Uterus (tissue), 2 donors: ENCODE measurements around the gene PEAK1.

Experiments
- POLR2A ChIP-seq, 2 donors: fragments of 450-650 bp; IDR thresholded peaks; one replicate each; pipeline ENCODE4 v1.6.1; 2016; ENCODE audit warnings: antibody characterized with exemption in 2 of 2, mild to moderate bottlenecking in 1 of 2, moderate library complexity in 1 of 2
- TF ChIP-seq, protein P1 (sequence below), 4 experiments: fragments of 200-600 bp in 2 of 4; fragments of 450-650 bp in 2 of 4; sonication (generic) in 2 of 4; IDR thresholded peaks; one replicate each; pipeline ENCODE4 v1.5.1; 2016 to 2019; ENCODE audit warnings: antibody characterized with exemption in 4 of 4, mild to moderate bottlenecking in 2 of 4, moderate library complexity in 1 of 4

DNA sequence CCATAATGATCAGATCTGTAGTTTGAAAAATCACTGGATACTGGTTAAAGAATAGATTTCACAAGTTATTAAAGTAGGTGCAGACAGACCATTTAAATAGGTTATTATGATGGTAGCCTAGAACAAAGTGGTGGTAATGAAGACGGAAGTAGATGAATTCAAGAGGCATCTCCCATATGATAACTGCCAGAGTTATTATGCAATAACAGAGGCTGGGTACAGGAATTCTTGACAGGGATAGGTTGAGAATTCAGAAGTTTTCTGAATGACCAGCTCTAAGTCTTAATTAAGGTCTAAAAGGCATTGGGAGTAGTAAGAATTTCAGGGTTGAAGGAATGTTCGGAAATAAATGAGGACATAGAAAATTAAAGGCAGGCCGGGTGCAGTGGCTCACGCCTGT is 108.9 kb downstream of the PEAK1 start:
- TF ChIP-seq, protein P1, sequence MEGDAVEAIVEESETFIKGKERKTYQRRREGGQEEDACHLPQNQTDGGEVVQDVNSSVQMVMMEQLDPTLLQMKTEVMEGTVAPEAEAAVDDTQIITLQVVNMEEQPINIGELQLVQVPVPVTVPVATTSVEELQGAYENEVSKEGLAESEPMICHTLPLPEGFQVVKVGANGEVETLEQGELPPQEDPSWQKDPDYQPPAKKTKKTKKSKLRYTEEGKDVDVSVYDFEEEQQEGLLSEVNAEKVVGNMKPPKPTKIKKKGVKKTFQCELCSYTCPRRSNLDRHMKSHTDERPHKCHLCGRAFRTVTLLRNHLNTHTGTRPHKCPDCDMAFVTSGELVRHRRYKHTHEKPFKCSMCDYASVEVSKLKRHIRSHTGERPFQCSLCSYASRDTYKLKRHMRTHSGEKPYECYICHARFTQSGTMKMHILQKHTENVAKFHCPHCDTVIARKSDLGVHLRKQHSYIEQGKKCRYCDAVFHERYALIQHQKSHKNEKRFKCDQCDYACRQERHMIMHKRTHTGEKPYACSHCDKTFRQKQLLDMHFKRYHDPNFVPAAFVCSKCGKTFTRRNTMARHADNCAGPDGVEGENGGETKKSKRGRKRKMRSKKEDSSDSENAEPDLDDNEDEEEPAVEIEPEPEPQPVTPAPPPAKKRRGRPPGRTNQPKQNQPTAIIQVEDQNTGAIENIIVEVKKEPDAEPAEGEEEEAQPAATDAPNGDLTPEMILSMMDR (IDR thresholded peaks at IDR 0.05) = no peak
- TF ChIP-seq POLR2A (IDR thresholded peaks at IDR 0.05) = no peak
